Fibroblast of lung (primary cell): ENCODE measurements around the gene FGFR3.

Experiments
- EZH2 ChIP-seq: IDR thresholded peaks from 2 replicates; pipeline ENCODE4 v1.5.1; 2012; ENCODE audit warnings: low read length, control low read depth, mild to moderate bottlenecking; ENCODE audit errors: missing control alignments
- TF ChIP-seq, protein P1 (sequence below), 2 donors: IDR thresholded peaks in 1 of 2; conservative IDR thresholded peaks in 1 of 2; 1 replicate in 1 of 2; 2 replicates in 1 of 2; pipeline ENCODE4 v1.5.1; 2011 to 2012; ENCODE audit warnings: low read length in 2 of 2, control low read depth in 1 of 2, inconsistent platforms in 1 of 2, low read depth in 1 of 2, mild to moderate bottlenecking in 1 of 2

DNA sequence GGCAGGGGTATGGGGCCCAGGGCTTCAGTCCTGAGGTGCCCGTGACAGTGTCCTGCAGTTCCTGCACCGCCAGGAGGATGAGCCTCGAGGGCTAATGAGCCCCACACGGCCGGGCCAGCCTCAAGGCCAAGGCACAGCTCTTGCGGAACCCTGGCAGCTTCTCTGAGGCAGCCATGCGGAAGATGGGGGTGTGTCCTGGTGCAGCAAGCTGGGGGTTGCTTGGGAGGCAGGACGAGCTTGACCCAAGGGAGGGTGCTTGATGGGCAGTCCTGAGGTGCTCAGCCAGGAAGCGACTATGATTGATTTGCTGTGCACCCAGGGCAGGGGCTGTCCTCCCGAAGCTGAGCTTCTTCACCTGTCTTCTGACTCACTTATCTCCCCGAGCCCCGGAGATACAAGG is 9.1 kb upstream of the FGFR3 start:
- TF ChIP-seq, protein P1, sequence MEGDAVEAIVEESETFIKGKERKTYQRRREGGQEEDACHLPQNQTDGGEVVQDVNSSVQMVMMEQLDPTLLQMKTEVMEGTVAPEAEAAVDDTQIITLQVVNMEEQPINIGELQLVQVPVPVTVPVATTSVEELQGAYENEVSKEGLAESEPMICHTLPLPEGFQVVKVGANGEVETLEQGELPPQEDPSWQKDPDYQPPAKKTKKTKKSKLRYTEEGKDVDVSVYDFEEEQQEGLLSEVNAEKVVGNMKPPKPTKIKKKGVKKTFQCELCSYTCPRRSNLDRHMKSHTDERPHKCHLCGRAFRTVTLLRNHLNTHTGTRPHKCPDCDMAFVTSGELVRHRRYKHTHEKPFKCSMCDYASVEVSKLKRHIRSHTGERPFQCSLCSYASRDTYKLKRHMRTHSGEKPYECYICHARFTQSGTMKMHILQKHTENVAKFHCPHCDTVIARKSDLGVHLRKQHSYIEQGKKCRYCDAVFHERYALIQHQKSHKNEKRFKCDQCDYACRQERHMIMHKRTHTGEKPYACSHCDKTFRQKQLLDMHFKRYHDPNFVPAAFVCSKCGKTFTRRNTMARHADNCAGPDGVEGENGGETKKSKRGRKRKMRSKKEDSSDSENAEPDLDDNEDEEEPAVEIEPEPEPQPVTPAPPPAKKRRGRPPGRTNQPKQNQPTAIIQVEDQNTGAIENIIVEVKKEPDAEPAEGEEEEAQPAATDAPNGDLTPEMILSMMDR (conservative IDR thresholded peaks at IDR 0.05 in 1 of 2, IDR thresholded peaks at IDR 0.05 in 1 of 2; ENCODE audit: low read depth in 1 of 2, low read length in 2 of 2) = no peak
- no peak for TF ChIP-seq EZH2
